Fibroblast of mammary gland (primary cell): ENCODE measurements around the gene GPR27.

Experiments used
- DNase-seq: peaks from one replicate; pipeline ENCODE4 v3.0.0-alpha.2; 2010; ENCODE audit warnings: low read depth
- H3K4me3 ChIP-seq: 2 replicates; pipeline ENCODE4 v1.5.1; 2011; ENCODE audit warnings: low read depth, mild to moderate bottlenecking, low read length, moderate library complexity; ENCODE audit not compliant: control insufficient read depth
- CTCF ChIP-seq: conservative IDR thresholded peaks from 2 replicates; pipeline ENCODE4 v1.5.1; 2011; ENCODE audit warnings: low read depth, low read length, inconsistent platforms; ENCODE audit not compliant: control insufficient read depth, insufficient read depth

Gene GPR27

GRCh38 chr3:71771126-71771525 is 17.5 kb downstream of the GPR27 start:
- TF ChIP-seq CTCF, result no peak
- DNase-seq, result no peak
- H3K4me3 ChIP-seq, result no peak overlapping the region

GRCh38 chr3:71771884-71772283 is 18.2 kb downstream of the GPR27 start:
- H3K4me3 ChIP-seq, result no peak overlapping the region
- no peak for DNase-seq
- no peak for TF ChIP-seq CTCF

DNA sequence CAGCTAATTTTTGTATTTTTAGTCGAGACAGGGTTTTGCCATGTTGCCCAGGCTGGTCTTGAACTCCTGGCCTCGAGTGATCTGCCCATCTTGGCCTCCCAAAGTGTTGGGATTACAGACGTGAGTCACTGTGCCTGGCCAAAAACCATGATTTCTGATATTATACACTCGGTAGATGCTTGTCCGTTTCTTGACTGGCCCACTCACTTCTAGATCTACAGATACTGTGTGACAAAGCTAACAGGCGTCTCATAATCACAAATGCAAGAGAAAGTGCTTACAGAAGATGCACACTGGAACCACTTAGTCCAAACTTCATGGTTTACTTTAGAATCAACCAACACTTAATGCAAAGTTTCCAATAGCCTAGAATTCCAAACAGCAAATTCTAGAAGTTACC is 22.9 kb downstream of the GPR27 start:
- DNase-seq, result no peak
- no peak for TF ChIP-seq CTCF
- no peak overlapping the region for H3K4me3 ChIP-seq

DNA sequence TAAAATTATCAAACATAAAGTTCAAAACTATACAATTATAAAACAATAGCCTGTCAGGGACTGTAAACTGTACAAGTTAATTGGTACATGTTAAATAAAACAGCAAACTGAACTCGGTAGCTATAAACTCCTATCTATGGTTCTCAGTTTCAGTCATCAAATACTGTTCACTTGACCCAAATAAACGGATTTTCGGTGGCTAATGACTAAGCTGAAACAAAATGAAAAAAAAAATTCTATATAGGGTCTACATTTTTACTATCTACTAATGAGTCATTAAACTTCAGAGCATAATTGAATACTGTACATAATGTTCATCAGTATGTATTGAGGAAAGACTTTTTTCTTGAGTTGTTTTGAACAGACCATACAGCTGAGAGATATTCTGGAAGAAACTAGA is 24.7 kb downstream of the GPR27 start:
- no peak for DNase-seq
- H3K4me3 ChIP-seq, result no peak overlapping the region
- no peak for TF ChIP-seq CTCF

- H3K4me3 ChIP-seq, result no peak overlapping the region
- DNase-seq, result no peak
- no peak for TF ChIP-seq CTCF
Observed at GRCh38 chr3:71779674-71780377, 26.2 kb downstream of the GPR27 start.

DNA sequence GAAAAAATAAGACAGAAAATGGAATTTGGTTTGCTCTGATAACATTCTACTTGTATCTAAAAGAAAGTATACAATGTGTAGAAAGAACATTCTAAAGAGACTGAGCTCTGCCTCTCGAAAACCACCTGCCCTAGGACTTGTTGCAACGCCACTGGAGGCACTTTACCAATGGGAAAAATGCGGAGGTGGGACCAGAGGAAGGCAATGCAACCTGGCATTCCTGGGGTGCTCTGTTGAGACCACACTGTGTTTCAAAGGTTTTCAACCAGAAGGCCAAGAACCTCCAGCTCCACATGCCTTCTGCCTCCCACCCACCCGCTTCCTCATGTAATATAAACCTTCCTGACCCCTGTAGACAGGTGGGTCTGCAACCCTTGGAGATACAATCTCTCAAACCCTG is 26.8 kb downstream of the GPR27 start:
- no peak overlapping the region for H3K4me3 ChIP-seq
- TF ChIP-seq CTCF, result no peak
- no peak for DNase-seq

- no peak overlapping the region for H3K4me3 ChIP-seq
- DNase-seq, result no peak
- no peak for TF ChIP-seq CTCF
Observed at GRCh38 chr3:71783152-71783551, 29.5 kb downstream of the GPR27 start.
